GM13977 (cell line): ENCODE data around the gene CFAP119.
A peak's percentile ranks its signal among the peaks of the same experiment; 100 is the strongest.

Source experiments
- DNase-seq: peaks from one replicate; pipeline ENCODE4 v3.0.0; 2012; ENCODE audit warnings: low spot score
- CTCF ChIP-seq: IDR thresholded peaks from 2 replicates; pipeline ENCODE4 v1.5.1; 2012; ENCODE audit warnings: mild to moderate bottlenecking, control low read depth; ENCODE audit not compliant: insufficient read depth; ENCODE audit errors: extremely low read depth, missing control alignments
- in situ Hi-C: fragments of 300-500 bp; cut with MboI; formaldehyde crosslinking; loops from one replicate; pipeline ENCODE4 v1.12.0; 2022; ENCODE audit warnings: low sequenced_read_pairs, low pct_unique_long_range_greater_than_20kb, mixed read lengths, inconsistent platforms; ENCODE audit not compliant: unreplicated experiment

Gene CFAP119

GRCh38 chr16:30755955-30756780 lies 5.7 kb downstream of the CFAP119 start:
- in situ Hi-C loops, result no loop called here
- no peak for DNase-seq
- TF ChIP-seq CTCF, result no peak

GRCh38 chr16:30753596-30753995 lies 8.3 kb downstream of the CFAP119 start:
- in situ Hi-C loops, result no loop called here
- no peak for TF ChIP-seq CTCF
- no peak for DNase-seq

GRCh38 chr16:30750876-30751465 lies 10.9 kb downstream of the CFAP119 start:
- in situ Hi-C loops, result no loop called here
- no peak for DNase-seq
- no peak for TF ChIP-seq CTCF

- in situ Hi-C loops, result no loop called here
- no peak for DNase-seq
- TF ChIP-seq CTCF, result no peak
Measured at GRCh38 chr16:30750201-30750600, 11.7 kb downstream of the CFAP119 start.

GRCh38 chr16:30748634-30749445 lies 13.0 kb downstream of the CFAP119 start:
- TF ChIP-seq CTCF, result no peak
- DNase-seq, result peak; percentile 70
- in situ Hi-C loops, result no loop called here

- in situ Hi-C loops, result no loop called here
- DNase-seq, result peak; percentile 98
- TF ChIP-seq CTCF, result no peak
Measured at GRCh38 chr16:30747799-30748633, 13.8 kb downstream of the CFAP119 start, which contains the start of gene PHKG2. TSS of gene PHKG2 (plus strand) at chr16:30748425. CDS start at chr16:30748821, 396 bp downstream.
